GM21390 (cell line): ENCODE results near the gene ABTB2.
A peak's percentile ranks its signal among the peaks of the same experiment; 100 is the strongest.

Source experiments
- ATAC-seq: cut with Tn5 transposase; IDR thresholded peaks from one replicate; pipeline ENCODE4 v1.9.1; 2021; ENCODE audit not compliant: unreplicated experiment

The ABTB2 gene

GRCh38 chr11:34363363-34364084 lies 5.7 kb upstream of the ABTB2 start:
- no peak for ATAC-seq

- ATAC-seq: no peak
These were observed 2.2 kb upstream of the ABTB2 start for GRCh38 chr11:34360046-34360445.

GRCh38 chr11:34359548-34359891 lies 1.7 kb upstream of the ABTB2 start:
- ATAC-seq: no peak

- peak; percentile 12 for ATAC-seq
These were observed 1.1 kb upstream of the ABTB2 start for GRCh38 chr11:34358728-34359547.

GRCh38 chr11:34358258-34358727 lies 483 bp upstream of the ABTB2 start:
- peak; percentile 4 for ATAC-seq

GRCh38 chr11:34356913-34357700 lies 703 bp downstream of the ABTB2 start:
- no peak for ATAC-seq

- ATAC-seq: no peak
These were observed 1.3 kb downstream of the ABTB2 start for GRCh38 chr11:34356576-34356912.

- ATAC-seq: no peak
These were observed 1.7 kb downstream of the ABTB2 start for GRCh38 chr11:34356130-34356529.

GRCh38 chr11:34355726-34356125 lies 2.1 kb downstream of the ABTB2 start:
- ATAC-seq: no peak

GRCh38 chr11:34354782-34355181 lies 3.0 kb downstream of the ABTB2 start:
- no peak for ATAC-seq

GRCh38 chr11:34353881-34354280 lies 3.9 kb downstream of the ABTB2 start:
- ATAC-seq: no peak

GRCh38 chr11:34351687-34352469 lies 5.9 kb downstream of the ABTB2 start:
- ATAC-seq: peak; percentile 47

- ATAC-seq: no peak
These were observed 6.8 kb downstream of the ABTB2 start for GRCh38 chr11:34351051-34351450.

- ATAC-seq: no peak
These were observed 7.9 kb downstream of the ABTB2 start for GRCh38 chr11:34349882-34350281.

- ATAC-seq: no peak
These were observed 8.9 kb downstream of the ABTB2 start for GRCh38 chr11:34348919-34349318.

- no peak for ATAC-seq
These were observed 9.7 kb downstream of the ABTB2 start for GRCh38 chr11:34348096-34348495.

- no peak for ATAC-seq
These were observed 11.3 kb downstream of the ABTB2 start for GRCh38 chr11:34346551-34346950.

- ATAC-seq: no peak
These were observed 11.8 kb downstream of the ABTB2 start for GRCh38 chr11:34345991-34346480.

GRCh38 chr11:34345540-34345876 lies 12.3 kb downstream of the ABTB2 start:
- no peak for ATAC-seq

- ATAC-seq: no peak
These were observed 12.9 kb downstream of the ABTB2 start for GRCh38 chr11:34344768-34345539.
